Measurements from ENCODE around the gene MIPEP. TPM values are rescaled to one million over a fixed set of nuclear protein-coding genes. Genes with fewer than 3 reads are reported as not detected.

Gene MIPEP
- total RNA-seq, 1 experiment from 2014 or later: 14.7 TPM

GRCh38 chr13:23684647-23685046 lies 204.6 kb downstream of the MIPEP start:
- DNase-seq (ENCODE audit: low read depth): no peak
- in situ Hi-C loops (cut with HindIII; ENCODE audit: low pct_unique_long_range_greater_than_20kb, low sequenced_read_pairs): no loop called here

- in situ Hi-C loops (cut with HindIII; ENCODE audit: low pct_unique_long_range_greater_than_20kb, low sequenced_read_pairs): no loop called here
- DNase-seq (ENCODE audit: low read depth): no peak
These were observed 206.1 kb downstream of the MIPEP start for GRCh38 chr13:23683084-23683483.

GRCh38 chr13:23680845-23681669 lies 208.1 kb downstream of the MIPEP start:
- in situ Hi-C loops (cut with HindIII; ENCODE audit: low pct_unique_long_range_greater_than_20kb, low sequenced_read_pairs): no loop called here

More at GRCh38 chr13:23680845-23681669, 208.1 kb downstream of the MIPEP start:
- no peak for DNase-seq (ENCODE audit: low read depth)

Other genes with a start within 250 kb of the MIPEP start
- 1.1 and 2.3 TPM in 2 replicates for gene C1QTNF9B, start 8.1 kb upstream of the MIPEP start, total RNA-seq (2014; rRNA removed; shearing (Covaris generic); ENCODE audit: low replicate concordance)

Data from Caki2 (cell line).